ENCODE measurements around the gene ZNF574.

The ZNF574 gene

GRCh38 chr19:42121036-42121621, 45.2 kb downstream of the ZNF574 start:
- Histone ChIP-seq H3K9ac (ENCODE audit: low read length) (peak overlapping the region; percentile 94), H3K36me3 (replicated peaks; ENCODE audit: low read depth, low read length) (peaks cover 81% of the 10 kb centered on the region), H3K4me2 (ENCODE audit: low read length) (peak overlapping the region; percentile 91), H3K4me1 (ENCODE audit: low read length) (peaks cover 87% of the 10 kb centered on the region), H3K79me2 (ENCODE audit: low read length) (peaks cover 97% of the 10 kb centered on the region), H2AFZ (ENCODE audit: low read depth, low read length) (no peak overlapping the region), H3K27ac (ENCODE audit: low read length) (peak overlapping the region; percentile 96), H3K27me3 (ENCODE audit: low read depth, low read length) (no peaks in the 10 kb centered on the region), H4K20me1 (ENCODE audit: insufficient read depth, low read length) (peaks cover 4% of the 10 kb centered on the region; the same call in 1 of the 2 replicates), H3K4me3 (ENCODE audit: low read length) (peak overlapping the region; percentile 79), H3K9me3 (ENCODE audit: insufficient read depth, low read length) (peaks cover 8% of the 10 kb centered on the region; the same call in 1 of the 2 replicates)
- TF ChIP-seq EZH2phosphoT487 (IDR thresholded peaks at IDR 0.05; ENCODE audit: low read depth) (no peak), CTCF (IDR thresholded peaks at IDR 0.05; ENCODE audit: low read depth, low read length) (no peak)

- peaks cover 97% of the 10 kb centered on the region for H3K79me2 ChIP-seq (ENCODE audit: low read length)
- peaks cover 80% of the 10 kb centered on the region for H3K36me3 ChIP-seq (replicated peaks; ENCODE audit: low read depth, low read length)
- H3K27ac ChIP-seq (ENCODE audit: low read length): peak overlapping the region; percentile 96
- H3K9ac ChIP-seq (ENCODE audit: low read length): peak overlapping the region; percentile 94
- peaks cover 87% of the 10 kb centered on the region for H3K4me1 ChIP-seq (ENCODE audit: low read length)
- TF ChIP-seq EZH2phosphoT487 (IDR thresholded peaks at IDR 0.05; ENCODE audit: low read depth) (no peak), CTCF (IDR thresholded peaks at IDR 0.05; ENCODE audit: low read depth, low read length) (no peak)
- H4K20me1 ChIP-seq (ENCODE audit: insufficient read depth, low read length): peaks cover 4% of the 10 kb centered on the region; the same call in 1 of the 2 replicates
- H3K4me2 ChIP-seq (ENCODE audit: low read length): peak overlapping the region; percentile 91
- H2AFZ ChIP-seq (ENCODE audit: low read depth, low read length): no peak overlapping the region
- peaks cover 8% of the 10 kb centered on the region; the same call in 1 of the 2 replicates for H3K9me3 ChIP-seq (ENCODE audit: insufficient read depth, low read length)
- H3K4me3 ChIP-seq (ENCODE audit: low read length): peak overlapping the region; percentile 79
- no peaks in the 10 kb centered on the region for H3K27me3 ChIP-seq (ENCODE audit: low read depth, low read length)
Observed at GRCh38 chr19:42121656-42122069, 45.7 kb downstream of the ZNF574 start.

- Histone ChIP-seq H3K4me3 (ENCODE audit: low read length) (peak overlapping the region; percentile 79), H2AFZ (ENCODE audit: low read depth, low read length) (no peak overlapping the region), H3K4me2 (ENCODE audit: low read length) (peak overlapping the region; percentile 91), H3K27me3 (ENCODE audit: low read depth, low read length) (no peaks in the 10 kb centered on the region), H3K9ac (ENCODE audit: low read length) (peak overlapping the region; percentile 94), H3K27ac (ENCODE audit: low read length) (peak overlapping the region; percentile 96), H3K79me2 (ENCODE audit: low read length) (peaks cover 97% of the 10 kb centered on the region), H3K4me1 (ENCODE audit: low read length) (peaks cover 87% of the 10 kb centered on the region), H3K9me3 (ENCODE audit: insufficient read depth, low read length) (peaks cover 8% of the 10 kb centered on the region; the same call in 1 of the 2 replicates), H3K36me3 (replicated peaks; ENCODE audit: low read depth, low read length) (peaks cover 79% of the 10 kb centered on the region), H4K20me1 (ENCODE audit: insufficient read depth, low read length) (peaks cover 4% of the 10 kb centered on the region; the same call in 1 of the 2 replicates)
- no peak for TF ChIP-seq EZH2phosphoT487 (IDR thresholded peaks at IDR 0.05; ENCODE audit: low read depth)
- TF ChIP-seq CTCF (IDR thresholded peaks at IDR 0.05; ENCODE audit: low read depth, low read length): peak; percentile 26
Observed at GRCh38 chr19:42122691-42123607, 47.0 kb downstream of the ZNF574 start.

- H3K4me3 ChIP-seq (ENCODE audit: low read length): peak overlapping the region; percentile 79
- peak overlapping the region; percentile 94 for H3K9ac ChIP-seq (ENCODE audit: low read length)
- TF ChIP-seq EZH2phosphoT487 (IDR thresholded peaks at IDR 0.05; ENCODE audit: low read depth): no peak
- no peak for TF ChIP-seq CTCF (IDR thresholded peaks at IDR 0.05; ENCODE audit: low read depth, low read length)
- no peak overlapping the region for H2AFZ ChIP-seq (ENCODE audit: low read depth, low read length)
- H3K36me3 ChIP-seq (replicated peaks; ENCODE audit: low read depth, low read length): peaks cover 78% of the 10 kb centered on the region
- peaks cover 4% of the 10 kb centered on the region; the same call in 1 of the 2 replicates for H4K20me1 ChIP-seq (ENCODE audit: insufficient read depth, low read length)
- H3K9me3 ChIP-seq (ENCODE audit: insufficient read depth, low read length): peaks cover 8% of the 10 kb centered on the region; the same call in 1 of the 2 replicates
- no peaks in the 10 kb centered on the region for H3K27me3 ChIP-seq (ENCODE audit: low read depth, low read length)
- peaks cover 97% of the 10 kb centered on the region for H3K79me2 ChIP-seq (ENCODE audit: low read length)
- H3K4me1 ChIP-seq (ENCODE audit: low read length): peaks cover 87% of the 10 kb centered on the region
- H3K4me2 ChIP-seq (ENCODE audit: low read length): peak overlapping the region; percentile 91
- H3K27ac ChIP-seq (ENCODE audit: low read length): peak overlapping the region; percentile 96
Observed at GRCh38 chr19:42123765-42124164, 47.8 kb downstream of the ZNF574 start.
